ENCODE measurements around the gene FNBP1L. TPM values are rescaled to one million over a fixed set of nuclear protein-coding genes. Genes with fewer than 3 reads are reported as not detected.
A peak's percentile ranks its signal among the peaks of the same experiment; 100 is the strongest.

The FNBP1L gene
- total RNA-seq, 1 experiment from 2014 or later: 72.7 TPM

GRCh38 chr1:93483606-93484005 lies 35.7 kb downstream of the FNBP1L start:
- Mint-ChIP-seq H3K27ac (ENCODE audit: unreplicated experiment) (no peak overlapping the region), H3K4me3 (ENCODE audit: low read depth, unreplicated experiment) (no peak overlapping the region), H3K4me1 (ENCODE audit: low read depth, unreplicated experiment) (peaks cover 20% of the 10 kb centered on the region), H3K9me3 (ENCODE audit: low read depth, unreplicated experiment) (peaks cover 4% of the 10 kb centered on the region), H3K36me3 (ENCODE audit: insufficient read depth, unreplicated experiment) (no peaks in the 10 kb centered on the region), H3K27me3 (ENCODE audit: unreplicated experiment) (no peaks in the 10 kb centered on the region)
- intact Hi-C loops (cut with micrococcal nuclease; ENCODE audit: unreplicated experiment): no loop called here
- BruUV-seq (replicated peaks): no TSS peak
- TF ChIP-seq CTCF (IDR thresholded peaks at IDR 0.05; ENCODE audit: unreplicated experiment): no peak
- DNase-seq: no peak
- CTCF ChIA-PET: interaction anchor here (0.7 kb wide), 1 partner anchor 76 kb away, joined by 5 read pairs; no protein-coding TSS in a partner anchor

- no peak overlapping the region for H3K27ac Mint-ChIP-seq (ENCODE audit: unreplicated experiment)
- peaks cover 51% of the 10 kb centered on the region for H3K4me1 Mint-ChIP-seq (ENCODE audit: low read depth, unreplicated experiment)
- CTCF ChIA-PET: interaction anchor here (1.7 kb wide), 1 partner anchor 13 kb away, joined by 3 read pairs; no protein-coding TSS in a partner anchor
- no peak for DNase-seq
- no peak for TF ChIP-seq CTCF (IDR thresholded peaks at IDR 0.05; ENCODE audit: unreplicated experiment)
- peaks cover 3% of the 10 kb centered on the region for H3K9me3 Mint-ChIP-seq (ENCODE audit: low read depth, unreplicated experiment)
- no TSS peak for BruUV-seq (replicated peaks)
- no peak overlapping the region for H3K4me3 Mint-ChIP-seq (ENCODE audit: low read depth, unreplicated experiment)
- intact Hi-C loops (cut with micrococcal nuclease; ENCODE audit: unreplicated experiment): no loop called here
- no peaks in the 10 kb centered on the region for H3K36me3 Mint-ChIP-seq (ENCODE audit: insufficient read depth, unreplicated experiment)
- H3K27me3 Mint-ChIP-seq (ENCODE audit: unreplicated experiment): no peaks in the 10 kb centered on the region
Measured at GRCh38 chr1:93488207-93488606, 40.3 kb downstream of the FNBP1L start.

- no peaks in the 10 kb centered on the region for H3K27me3 Mint-ChIP-seq (ENCODE audit: unreplicated experiment)
- no TSS peak for BruUV-seq (replicated peaks)
- H3K27ac Mint-ChIP-seq (ENCODE audit: unreplicated experiment): no peak overlapping the region
- intact Hi-C loops (cut with micrococcal nuclease; ENCODE audit: unreplicated experiment): no loop called here
- no peak for DNase-seq
- CTCF ChIA-PET: interaction anchor here (0.6 to 0.9 kb wide), 3 partner anchors 149 to 185 kb away, joined by 3 to 4 read pairs (median 3); no protein-coding TSS in a partner anchor
- no peak for TF ChIP-seq CTCF (IDR thresholded peaks at IDR 0.05; ENCODE audit: unreplicated experiment)
- peaks cover 3% of the 10 kb centered on the region for H3K9me3 Mint-ChIP-seq (ENCODE audit: low read depth, unreplicated experiment)
- peaks cover 4% of the 10 kb centered on the region for H3K36me3 Mint-ChIP-seq (ENCODE audit: insufficient read depth, unreplicated experiment)
- H3K4me1 Mint-ChIP-seq (ENCODE audit: low read depth, unreplicated experiment): peaks cover 50% of the 10 kb centered on the region
- H3K4me3 Mint-ChIP-seq (ENCODE audit: low read depth, unreplicated experiment): no peak overlapping the region
Measured at GRCh38 chr1:93489756-93490155, 41.8 kb downstream of the FNBP1L start.

GRCh38 chr1:93490357-93490756 lies 42.4 kb downstream of the FNBP1L start:
- H3K36me3 Mint-ChIP-seq (ENCODE audit: insufficient read depth, unreplicated experiment): peaks cover 6% of the 10 kb centered on the region

More at GRCh38 chr1:93490357-93490756, 42.4 kb downstream of the FNBP1L start:
- Mint-ChIP-seq H3K4me1 (ENCODE audit: low read depth, unreplicated experiment) (peaks cover 49% of the 10 kb centered on the region), H3K27ac (ENCODE audit: unreplicated experiment) (peak overlapping the region; percentile 21), H3K9me3 (ENCODE audit: low read depth, unreplicated experiment) (peaks cover 3% of the 10 kb centered on the region), H3K27me3 (ENCODE audit: unreplicated experiment) (no peaks in the 10 kb centered on the region), H3K4me3 (ENCODE audit: low read depth, unreplicated experiment) (no peak overlapping the region)
- intact Hi-C loops (cut with micrococcal nuclease; ENCODE audit: unreplicated experiment): no loop called here
- BruUV-seq (replicated peaks): no TSS peak
- no peak for TF ChIP-seq CTCF (IDR thresholded peaks at IDR 0.05; ENCODE audit: unreplicated experiment)
- CTCF ChIA-PET: interaction anchor here (0.9 kb wide), 2 partner anchors 149 to 185 kb away, joined by 3 read pairs; no protein-coding TSS in a partner anchor
- no peak for DNase-seq
